GM12892 (cell line): ENCODE results near the gene SELP.

Source experiments
- POLR2A ChIP-seq: IDR thresholded peaks from 2 replicates; pipeline ENCODE4 v1.6.1; 2011; ENCODE audit warnings: low read depth, low read length, control low read depth
- POLR2AphosphoS5 ChIP-seq: IDR thresholded peaks from 2 replicates; pipeline ENCODE4 v1.6.1; 2011; ENCODE audit warnings: low read depth, low read length, control low read depth
- TAF1 ChIP-seq: IDR thresholded peaks from 2 replicates; pipeline ENCODE4 v1.6.1; 2011; ENCODE audit warnings: low read depth, mild to moderate bottlenecking, control low read depth, low read length, borderline replicate concordance

GRCh38 chr1:169590932-169591331 is 39.0 kb downstream of the SELP start:
- TF ChIP-seq TAF1: no peak
- no peak for TF ChIP-seq POLR2A
- no peak for TF ChIP-seq POLR2AphosphoS5
